Ishikawa (cell line): Measurements from ENCODE around the gene CD74.

ENCODE experiments used
- CEBPB ChIP-seq: IDR thresholded peaks from 2 replicates; pipeline ENCODE4 v1.6.1; 2012
- CREB1 ChIP-seq: IDR thresholded peaks from 2 replicates; pipeline ENCODE4 v1.6.1; 2012; ENCODE audit warnings: low read depth
- EGR1 ChIP-seq: IDR thresholded peaks from 2 replicates; pipeline ENCODE4 v1.6.1; 2012
- EP300 ChIP-seq: IDR thresholded peaks from 2 replicates; pipeline ENCODE4 v1.6.1; 2012; ENCODE audit warnings: borderline replicate concordance
- FOXM1 ChIP-seq: IDR thresholded peaks from 2 replicates; pipeline ENCODE4 v1.6.1; 2012; ENCODE audit warnings: low read depth, borderline replicate concordance
- MAX ChIP-seq: IDR thresholded peaks from 2 replicates; pipeline ENCODE4 v1.6.1; 2012
- NFIC ChIP-seq: IDR thresholded peaks from 2 replicates; pipeline ENCODE4 v1.6.1; 2012
- RAD21 ChIP-seq: IDR thresholded peaks from 2 replicates; pipeline ENCODE4 v1.6.1; 2012; ENCODE audit warnings: low read depth
- REST ChIP-seq: IDR thresholded peaks from 2 replicates; pipeline ENCODE4 v1.6.1; 2012; ENCODE audit warnings: low read depth, mild to moderate bottlenecking
- TAF1 ChIP-seq: IDR thresholded peaks from 2 replicates; pipeline ENCODE4 v1.6.1; 2012; ENCODE audit warnings: low read depth, mild to moderate bottlenecking
- TCF12 ChIP-seq: IDR thresholded peaks from 2 replicates; pipeline ENCODE4 v1.6.1; 2012; ENCODE audit warnings: low read depth
- TEAD4 ChIP-seq: IDR thresholded peaks from 2 replicates; pipeline ENCODE4 v1.6.1; 2012
- USF1 ChIP-seq: IDR thresholded peaks from 2 replicates; pipeline ENCODE4 v1.6.1; 2012
- YY1 ChIP-seq: IDR thresholded peaks from 2 replicates; pipeline ENCODE4 v1.6.1; 2012; ENCODE audit warnings: low read depth
- ZBTB7A ChIP-seq: IDR thresholded peaks from 2 replicates; pipeline ENCODE4 v1.6.1; 2012; ENCODE audit warnings: low read depth

Gene CD74

GRCh38 chr5:150396267-150396666, 16.4 kb downstream of the CD74 start:
- TF ChIP-seq USF1 (no peak), FOXM1 (no peak), EGR1 (no peak), RAD21 (no peak), TCF12 (no peak), MAX (no peak), CEBPB (no peak), CREB1 (no peak), TEAD4 (no peak), YY1 (no peak), NFIC (no peak), REST (no peak), TAF1 (no peak), ZBTB7A (no peak), EP300 (no peak)

GRCh38 chr5:150395688-150395975, 17.1 kb downstream of the CD74 start:
- no peak for TF ChIP-seq USF1
- no peak for TF ChIP-seq TAF1
- no peak for TF ChIP-seq MAX
- TF ChIP-seq ZBTB7A, result no peak
- TF ChIP-seq CEBPB, result no peak
- no peak for TF ChIP-seq EP300
- TF ChIP-seq CREB1, result no peak

- TF ChIP-seq TCF12, result no peak
- no peak for TF ChIP-seq TAF1
- no peak for TF ChIP-seq CEBPB
- TF ChIP-seq CREB1, result no peak
These were observed 17.6 kb downstream of the CD74 start for GRCh38 chr5:150394912-150395687.

- TF ChIP-seq NFIC (no peak), TCF12 (no peak), MAX (no peak), TEAD4 (no peak), CEBPB (no peak), CREB1 (no peak), EGR1 (no peak), FOXM1 (no peak), TAF1 (no peak), EP300 (no peak), RAD21 (no peak), YY1 (no peak), USF1 (no peak), REST (no peak), ZBTB7A (no peak)
These were observed 18.6 kb downstream of the CD74 start for GRCh38 chr5:150394131-150394530.

- TF ChIP-seq NFIC, result no peak
- TF ChIP-seq USF1, result no peak
- TF ChIP-seq EP300, result no peak
- TF ChIP-seq FOXM1, result no peak
- no peak for TF ChIP-seq TAF1
- TF ChIP-seq EGR1, result no peak
- no peak for TF ChIP-seq REST
- no peak for TF ChIP-seq ZBTB7A
These were observed 19.5 kb downstream of the CD74 start for GRCh38 chr5:150393096-150393645.
